HG03064 (cell line): ENCODE results near the gene SMS.

Source experiments
- ATAC-seq: cut with Tn5 transposase; IDR thresholded peaks from one replicate; pipeline ENCODE4 v1.9.1; 2021; ENCODE audit warnings: low read depth; ENCODE audit not compliant: unreplicated experiment

SMS gene

DNA sequence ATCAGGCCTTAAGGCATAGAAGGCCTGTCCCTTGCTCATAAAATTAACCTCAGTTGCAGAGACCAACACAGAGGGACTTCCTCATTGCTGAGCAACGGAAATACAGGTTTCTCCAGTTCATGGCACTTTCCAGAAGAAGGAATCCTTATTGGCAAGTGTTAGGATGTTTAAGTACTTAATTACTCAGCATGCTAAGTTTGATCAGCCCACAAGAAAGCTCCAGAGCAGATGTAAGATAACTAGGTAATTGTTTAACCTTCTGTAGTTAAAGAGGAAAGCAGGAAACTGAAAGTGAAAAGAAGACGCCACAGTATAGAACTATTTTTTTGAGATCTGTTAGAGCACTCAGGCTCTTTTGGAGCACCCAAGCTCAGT lies 33.5 kb downstream of the SMS start:
- ATAC-seq: peak; percentile 79

GRCh38 chrX:21975242-21975641 lies 34.7 kb downstream of the SMS start:
- no peak for ATAC-seq

GRCh38 chrX:21975812-21976211 lies 35.3 kb downstream of the SMS start:
- no peak for ATAC-seq

DNA sequence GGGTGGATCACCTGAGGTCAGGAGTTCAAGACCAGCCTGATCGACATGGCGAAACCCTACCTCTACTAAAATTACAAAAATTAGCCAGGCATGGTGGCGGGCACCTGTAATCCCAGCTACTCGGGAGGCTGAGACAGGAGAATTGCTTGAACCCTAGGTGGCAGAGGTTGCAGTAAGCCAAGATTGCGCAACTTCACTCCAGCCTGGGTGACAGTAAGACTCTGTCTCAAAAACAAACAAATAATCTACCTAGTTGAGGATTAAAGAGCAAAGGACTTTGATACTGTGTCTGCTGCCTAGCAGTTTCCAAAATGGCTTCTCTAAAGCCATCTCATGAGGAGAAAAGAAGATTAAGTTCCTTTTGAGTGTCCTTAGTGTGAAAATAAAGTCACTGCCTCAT lies 37.8 kb downstream of the SMS start:
- ATAC-seq: no peak

DNA sequence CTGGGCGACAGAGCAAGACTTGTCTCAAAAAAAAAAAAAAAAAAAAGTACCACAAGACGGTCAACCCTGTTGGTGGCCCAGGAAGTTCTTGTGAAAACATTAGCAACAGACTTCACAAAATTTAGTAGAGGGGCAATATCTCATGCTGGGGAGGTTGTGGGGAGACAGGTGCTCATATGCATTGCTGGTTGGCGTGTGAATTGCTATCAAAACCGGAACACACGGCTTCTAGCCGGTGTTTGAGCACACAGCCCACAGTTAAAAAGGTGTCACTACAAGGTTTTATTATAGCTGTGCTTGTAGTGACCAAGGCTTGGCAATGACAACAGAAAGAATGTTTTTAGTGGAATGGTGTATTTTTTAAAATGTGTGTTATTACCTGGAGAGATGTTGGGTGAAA lies 41.8 kb downstream of the SMS start:
- no peak for ATAC-seq

- ATAC-seq: peak; percentile 89
Measured at GRCh38 chrX:21985332-21985777, 44.8 kb downstream of the SMS start.

- ATAC-seq: no peak
Measured at GRCh38 chrX:21986596-21986995, 46.1 kb downstream of the SMS start.

DNA sequence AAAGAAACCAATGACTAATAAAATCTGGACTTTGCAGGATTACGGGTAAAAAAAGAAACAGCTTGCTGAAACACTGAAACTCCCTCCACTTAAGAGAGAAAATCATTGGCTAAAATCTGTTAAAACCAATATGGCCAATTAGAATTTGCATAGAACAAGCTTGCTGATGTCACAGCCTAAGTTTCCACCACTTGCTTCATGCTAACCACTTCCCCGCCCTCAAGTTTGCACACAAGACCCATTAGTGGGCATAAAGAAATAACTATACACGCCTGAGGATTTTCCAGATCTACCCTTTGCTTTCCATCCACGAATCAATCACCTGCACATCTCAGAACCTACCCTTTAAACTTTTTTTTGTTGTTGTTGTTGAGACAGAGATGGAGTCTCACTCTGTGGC lies 48.9 kb downstream of the SMS start:
- no peak for ATAC-seq

DNA sequence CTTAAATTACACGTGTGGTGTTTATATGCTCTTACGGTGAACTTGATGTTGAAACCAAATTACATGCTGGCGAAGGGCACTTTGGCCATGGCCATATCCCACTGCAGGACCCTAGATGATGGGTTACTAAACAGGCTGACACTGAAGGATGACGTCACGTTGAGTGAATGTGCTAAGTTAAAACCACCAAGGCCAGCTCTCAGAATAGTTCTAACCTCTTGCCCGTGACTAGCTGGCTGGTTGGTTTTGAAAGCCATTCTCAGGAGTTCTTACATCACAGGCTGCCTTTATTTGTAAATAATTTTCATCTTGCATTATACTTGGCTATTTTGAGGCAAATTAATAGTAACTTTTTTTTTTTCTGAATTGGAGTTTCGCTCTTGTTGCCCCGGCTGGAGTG lies 50.3 kb downstream of the SMS start:
- no peak for ATAC-seq

DNA sequence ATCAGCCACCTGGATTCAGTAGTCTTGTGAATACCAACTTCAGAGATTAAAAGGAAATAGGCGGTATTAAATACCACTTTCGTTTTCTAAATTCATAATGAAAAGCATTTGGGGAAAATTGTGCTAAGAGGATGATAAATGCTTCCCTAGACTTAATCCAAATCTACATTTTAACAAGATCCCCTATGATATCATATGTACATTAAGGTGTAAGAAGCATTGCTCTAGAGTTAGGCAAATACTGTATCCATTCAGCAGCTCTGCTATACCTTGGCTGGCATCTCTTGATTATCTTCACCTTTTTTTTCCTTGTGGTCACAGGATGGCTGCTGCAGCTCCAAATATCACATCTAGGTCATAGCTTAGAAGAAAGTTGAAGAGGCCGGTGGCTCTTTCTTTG lies 51.0 kb downstream of the SMS start:
- no peak for ATAC-seq

DNA sequence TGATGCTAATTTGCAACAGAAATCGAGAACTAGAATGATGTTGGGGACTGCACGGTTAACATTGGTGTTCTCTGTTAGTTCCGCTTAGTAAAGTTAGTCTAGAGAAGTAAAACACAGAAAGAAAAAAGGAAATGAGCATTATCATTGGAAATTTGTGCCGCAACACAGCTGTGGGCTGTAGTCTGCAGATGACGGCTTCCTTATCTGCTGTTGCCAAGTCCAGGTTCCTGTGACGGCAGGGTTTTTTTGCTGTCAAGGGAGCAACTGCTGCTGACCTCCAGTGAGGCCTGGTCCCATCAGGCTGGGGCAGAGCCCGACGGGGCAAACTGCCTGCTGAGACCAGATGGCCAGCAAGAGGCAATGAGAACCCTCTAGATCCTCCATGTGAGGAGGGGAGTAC lies 52.8 kb downstream of the SMS start:
- ATAC-seq: peak; percentile 93

GRCh38 chrX:21996872-21997455 lies 56.5 kb downstream of the SMS start:
- no peak for ATAC-seq

DNA sequence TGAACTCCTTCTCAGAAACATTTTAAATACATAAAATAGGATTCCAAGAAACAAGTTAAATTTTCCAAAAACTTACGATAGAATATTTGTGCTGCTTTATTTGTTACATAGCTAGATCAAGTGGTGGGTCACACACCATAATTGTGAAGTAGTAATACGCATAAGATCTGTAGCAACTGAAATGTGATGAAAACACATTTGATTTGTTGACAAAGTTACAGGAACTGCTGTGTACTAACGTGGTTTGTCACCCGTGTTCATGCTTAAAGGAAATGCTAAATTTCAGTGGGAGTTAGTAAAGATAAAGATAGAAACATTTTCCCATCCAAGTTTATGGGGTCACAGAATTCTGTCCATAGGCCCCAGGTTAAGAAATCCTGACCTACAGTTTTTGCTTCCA lies 57.5 kb downstream of the SMS start:
- no peak for ATAC-seq

- ATAC-seq: no peak
Measured at GRCh38 chrX:22004866-22005265, 64.4 kb downstream of the SMS start.

DNA sequence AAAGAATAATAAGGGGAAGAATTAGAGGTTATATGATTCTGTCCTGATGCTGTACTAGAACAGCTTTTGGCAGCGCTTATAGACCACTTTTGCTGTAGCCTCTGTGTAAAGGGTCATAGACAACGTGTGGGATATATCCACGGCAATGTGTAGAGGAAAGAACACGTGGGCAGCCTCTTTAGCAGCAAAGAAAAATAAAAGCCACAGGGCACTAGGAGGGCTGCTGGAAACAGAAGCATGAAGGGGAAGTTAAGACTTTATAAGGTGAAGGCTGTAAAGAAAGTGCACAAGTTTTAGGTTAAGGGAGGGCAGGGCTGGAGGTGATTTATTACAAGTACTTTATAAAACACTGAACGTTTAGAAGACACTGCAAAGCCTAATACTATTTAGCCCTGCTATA lies 71.5 kb downstream of the SMS start:
- no peak for ATAC-seq

GRCh38 chrX:22012931-22013330 lies 72.4 kb downstream of the SMS start:
- no peak for ATAC-seq

DNA sequence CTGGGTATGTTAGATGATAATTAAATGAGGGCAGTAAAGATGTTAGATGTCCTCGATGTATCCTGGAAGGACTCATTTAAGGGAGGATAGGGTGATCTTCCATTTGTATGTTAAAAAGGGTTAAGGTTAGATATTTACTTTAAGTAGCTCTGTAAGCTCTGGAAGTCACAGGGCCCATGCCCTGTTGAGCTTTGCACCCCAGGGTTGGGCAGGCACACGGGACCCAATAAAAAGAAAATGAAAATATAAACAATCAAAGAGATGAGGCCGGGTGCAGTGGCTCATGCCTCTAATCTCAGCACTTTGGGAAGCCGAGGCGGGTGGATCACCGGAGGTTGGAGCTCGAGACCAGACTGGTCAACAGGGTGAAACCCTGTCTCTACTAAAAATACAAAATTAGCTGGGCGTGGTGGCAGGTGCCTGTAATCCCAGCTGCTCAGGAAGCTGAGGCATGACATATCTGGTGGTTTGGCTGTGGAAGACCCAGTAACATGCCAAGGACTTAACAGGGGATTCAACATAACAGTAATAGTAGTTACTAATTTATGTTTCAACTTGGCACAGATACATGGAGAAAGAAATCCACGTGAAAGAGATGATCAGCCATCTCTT lies 74.7 kb downstream of the SMS start:
- no peak for ATAC-seq

- ATAC-seq: no peak
Measured at GRCh38 chrX:22021751-22022324, 81.3 kb downstream of the SMS start.

DNA sequence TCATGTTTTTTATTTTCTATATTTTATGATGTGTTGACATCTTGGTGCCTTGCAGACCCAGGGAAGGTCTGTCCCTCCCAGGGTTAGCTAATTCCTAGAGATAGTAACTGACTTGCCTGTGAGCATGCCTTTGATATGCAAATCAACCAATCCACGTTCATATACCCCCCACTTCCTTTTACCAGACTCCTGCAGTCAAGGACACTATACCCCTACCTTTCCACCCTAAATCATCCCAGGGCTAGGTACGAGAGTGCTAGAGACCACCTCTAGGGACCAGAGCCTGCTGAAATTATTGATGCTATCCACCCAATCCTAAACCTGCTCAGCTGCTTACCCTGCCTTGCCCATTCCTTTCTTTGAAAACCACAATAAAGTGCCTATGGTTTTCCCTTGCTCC lies 84.1 kb downstream of the SMS start:
- ATAC-seq: no peak

DNA sequence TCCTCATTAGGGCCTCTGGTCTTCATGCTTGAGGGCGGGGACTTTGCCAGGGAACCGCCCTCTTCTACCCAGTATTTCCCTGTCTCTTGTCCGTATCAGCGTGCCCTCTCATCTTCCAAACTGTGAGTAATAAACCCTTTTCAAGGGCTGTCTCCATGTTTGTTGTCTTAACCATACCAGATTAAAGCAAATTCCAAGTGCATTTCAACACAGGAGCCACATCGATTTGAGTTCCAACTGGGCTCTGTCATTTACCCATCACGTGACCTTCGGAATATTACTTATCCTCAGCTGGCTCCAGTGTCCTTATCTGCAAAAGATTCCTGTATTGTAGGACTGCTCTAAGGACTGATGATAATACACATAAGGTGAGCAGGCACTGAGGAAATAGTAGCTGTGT lies 85.2 kb downstream of the SMS start:
- ATAC-seq: no peak

DNA sequence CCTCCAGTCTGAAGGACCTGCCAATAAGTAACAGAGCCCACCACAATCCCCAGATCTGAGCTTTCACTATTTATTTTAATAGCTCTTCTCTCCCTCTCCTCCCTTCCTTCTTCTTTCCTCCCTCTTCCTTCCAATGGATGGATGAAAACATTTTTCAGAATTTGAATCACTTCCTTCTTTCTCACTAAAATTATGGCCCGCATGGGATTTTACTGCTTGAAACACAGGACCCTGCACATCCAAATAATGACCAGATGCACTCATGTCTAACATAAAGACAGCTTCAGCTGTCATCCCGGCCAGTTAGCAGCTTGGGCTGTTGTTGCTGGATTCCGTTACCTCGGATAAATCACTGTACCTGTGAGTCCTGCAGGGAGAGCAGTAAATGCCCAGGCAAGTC lies 86.2 kb downstream of the SMS start:
- no peak for ATAC-seq

DNA sequence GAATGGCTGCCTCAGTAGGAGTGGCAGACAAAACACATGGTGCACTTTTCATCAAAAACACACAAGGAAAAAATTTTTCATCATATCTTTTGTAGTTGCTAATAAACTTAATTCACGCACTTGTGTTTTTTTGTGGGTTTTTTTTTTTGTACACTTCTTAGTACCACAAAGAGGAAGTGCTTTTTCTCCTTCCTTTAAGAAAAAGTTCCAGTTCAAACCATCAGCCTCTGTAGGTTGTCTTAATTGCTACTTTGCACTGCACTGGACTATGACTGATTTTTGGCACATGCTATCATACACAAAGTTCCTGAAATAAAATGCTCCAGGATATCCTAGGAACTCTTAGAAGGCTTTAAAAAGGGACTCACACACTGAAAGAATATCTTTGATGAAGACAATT lies 91.6 kb downstream of the SMS start, which contains the start of gene PHEX:
Gene PHEX, plus strand, starts transcription at position 242 of the 400 bp plus-strand sequence. CDS start 681 bp downstream, outside the sequence.
- no peak for ATAC-seq
